Kidney glomerular epithelial cell (primary cell): Measurements from ENCODE around the gene INTS15.
"Not testable (repeated sequence)": the region's sequence is repeated elsewhere in the genome, so short reads cannot be mapped to it uniquely, and the experiment has no call there.

Experiments
- DNase-seq: peaks from one replicate; lab custom pipeline; 2025; lab: John Stamatoyannopoulos, UW

Gene INTS15

GRCh38 chr7:6577369-6578113 lies 12.3 kb upstream of the INTS15 start, which contains the start of gene ZDHHC4:
TSS of gene ZDHHC4 (plus strand) at chr7:6577454. CDS start at chr7:6580562, 3,108 bp downstream.
- peak; percentile 60 for DNase-seq

GRCh38 chr7:6578114-6579084 lies 11.4 kb upstream of the INTS15 start:
- peak; percentile 18 for DNase-seq

GRCh38 chr7:6579446-6579845 lies 10.4 kb upstream of the INTS15 start:
- DNase-seq = no peak

- not testable (repeated sequence) for DNase-seq
These were observed 3.9 kb upstream of the INTS15 start for GRCh38 chr7:6585746-6586432.

GRCh38 chr7:6588566-6588965 lies 1.3 kb upstream of the INTS15 start:
- no peak for DNase-seq

GRCh38 chr7:6589151-6589828 lies 531 bp upstream of the INTS15 start:
- DNase-seq = no peak

GRCh38 chr7:6590645-6591110 lies 857 bp downstream of the INTS15 start:
- peak; percentile 15 for DNase-seq

GRCh38 chr7:6600093-6600492 lies 10.3 kb downstream of the INTS15 start:
- no peak for DNase-seq

GRCh38 chr7:6604458-6604857 lies 14.6 kb downstream of the INTS15 start:
- no peak for DNase-seq

GRCh38 chr7:6606866-6607583 lies 17.2 kb downstream of the INTS15 start:
- DNase-seq = no peak

- DNase-seq = no peak
These were observed 17.8 kb downstream of the INTS15 start for GRCh38 chr7:6607651-6608051.

GRCh38 chr7:6608081-6608480 lies 18.3 kb downstream of the INTS15 start:
- no peak for DNase-seq

GRCh38 chr7:6608794-6609193 lies 19.0 kb downstream of the INTS15 start:
- DNase-seq = no peak

GRCh38 chr7:6612819-6613218 lies 23.0 kb downstream of the INTS15 start:
- no peak for DNase-seq

- no peak for DNase-seq
These were observed 23.9 kb downstream of the INTS15 start for GRCh38 chr7:6613706-6614105.

- no peak for DNase-seq
These were observed 25.3 kb downstream of the INTS15 start, which contains the start of gene ZNF853 for GRCh38 chr7:6614953-6615722. TSS of gene ZNF853 (plus strand) at chr7:6615610. CDS start at chr7:6616175, 565 bp downstream.

GRCh38 chr7:6615723-6616555 lies 26.1 kb downstream of the INTS15 start:
- no peak for DNase-seq

GRCh38 chr7:6616854-6617643 lies 27.2 kb downstream of the INTS15 start:
- no peak for DNase-seq
